ENCODE results near the gene USP25.

Gene USP25

DNA sequence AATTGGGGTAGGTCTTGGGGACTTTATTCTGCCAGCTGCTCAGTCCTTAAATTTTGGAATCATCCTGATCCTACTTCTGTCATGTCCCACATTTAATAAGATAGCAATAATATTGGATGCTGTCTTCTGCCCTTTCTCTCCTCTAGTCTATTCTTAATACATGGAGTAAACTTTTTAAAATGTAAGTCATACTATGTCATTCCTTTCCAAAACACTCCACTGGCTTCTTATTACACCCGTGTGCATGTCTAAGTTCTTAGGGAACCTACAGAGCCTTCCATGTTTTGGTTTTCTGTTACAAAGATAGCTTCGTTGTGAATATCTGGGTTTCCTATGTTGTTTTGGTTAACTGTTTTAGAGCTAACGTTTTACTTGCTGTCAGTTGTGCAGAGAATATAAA is 35.1 kb downstream of the USP25 start:
- DNase-seq = no peak

DNA sequence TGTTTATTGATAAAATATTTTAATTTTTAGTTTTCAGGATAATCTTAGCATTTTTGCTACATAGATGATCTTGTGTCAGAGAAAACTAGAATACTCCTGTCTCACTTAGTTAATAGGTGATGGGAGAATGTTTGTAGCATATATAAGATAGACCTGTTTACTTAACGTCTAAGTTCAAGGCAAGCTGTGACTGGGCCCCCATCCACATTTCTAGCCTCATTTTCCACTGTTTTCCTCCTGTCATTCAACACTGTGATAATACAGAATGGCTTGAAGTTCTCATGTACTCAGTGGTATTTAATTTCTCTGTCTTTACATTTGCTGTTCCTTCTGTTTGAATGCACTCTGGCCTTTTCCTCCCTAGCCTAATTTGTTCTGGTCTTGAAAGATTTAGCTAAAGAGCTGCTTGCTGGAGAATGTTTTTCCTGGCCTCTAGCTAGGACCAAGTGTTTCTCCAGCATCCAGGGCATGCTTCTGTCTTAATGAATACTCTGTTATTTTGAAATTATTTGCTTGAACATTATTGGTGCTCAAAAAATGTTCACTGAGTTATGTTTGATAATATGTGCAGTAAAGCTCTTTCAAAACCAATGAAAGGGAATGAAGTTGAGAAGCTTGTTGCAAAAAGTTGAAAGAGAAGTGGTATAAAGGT is 37.3 kb downstream of the USP25 start:
- DNase-seq = no peak

DNA sequence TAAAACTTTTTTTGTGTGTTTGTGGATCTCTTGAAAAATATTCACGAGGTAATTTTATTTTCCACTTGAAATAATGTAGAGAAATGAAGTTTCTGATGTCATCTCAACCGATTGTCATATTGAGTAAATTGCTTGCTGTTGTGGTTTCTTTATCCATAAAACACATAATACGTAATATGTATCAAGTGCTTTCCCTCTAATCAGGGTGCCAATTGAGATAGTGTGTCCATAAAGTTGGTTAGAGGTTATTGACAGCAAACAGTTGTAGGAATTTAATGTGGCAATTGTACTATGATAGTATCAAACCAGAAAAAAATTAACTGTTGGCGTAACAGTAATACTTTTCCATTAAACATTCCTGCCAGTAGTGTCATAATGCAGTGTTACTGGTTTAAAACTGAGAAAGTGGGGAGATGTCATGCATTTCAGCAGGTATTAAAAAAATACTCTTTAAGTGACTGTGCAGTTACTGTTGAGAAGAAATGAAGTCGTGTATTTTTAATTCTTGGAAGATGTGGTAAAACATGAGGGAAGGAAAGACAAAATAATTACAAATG is 38.3 kb downstream of the USP25 start:
- peak; percentile 15 for DNase-seq

DNA sequence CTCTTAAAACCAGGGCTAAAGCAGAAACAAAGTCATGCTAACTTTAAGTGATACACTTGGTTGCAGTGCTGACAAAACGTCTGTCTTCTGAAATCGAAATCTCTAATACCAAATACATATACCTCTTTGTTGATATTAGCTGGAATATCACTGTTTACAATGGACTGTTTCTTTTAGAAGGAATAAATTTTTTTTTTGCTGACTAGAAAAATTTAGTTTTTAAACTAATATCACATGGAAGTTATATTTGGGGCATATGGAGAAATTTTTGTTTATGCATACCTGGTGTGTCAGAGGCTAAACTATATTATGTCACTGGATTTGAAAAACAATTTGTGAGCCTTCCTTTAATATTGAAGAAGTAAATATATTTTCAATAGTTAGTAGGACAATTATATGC is 39.1 kb downstream of the USP25 start:
- DNase-seq = no peak

DNA sequence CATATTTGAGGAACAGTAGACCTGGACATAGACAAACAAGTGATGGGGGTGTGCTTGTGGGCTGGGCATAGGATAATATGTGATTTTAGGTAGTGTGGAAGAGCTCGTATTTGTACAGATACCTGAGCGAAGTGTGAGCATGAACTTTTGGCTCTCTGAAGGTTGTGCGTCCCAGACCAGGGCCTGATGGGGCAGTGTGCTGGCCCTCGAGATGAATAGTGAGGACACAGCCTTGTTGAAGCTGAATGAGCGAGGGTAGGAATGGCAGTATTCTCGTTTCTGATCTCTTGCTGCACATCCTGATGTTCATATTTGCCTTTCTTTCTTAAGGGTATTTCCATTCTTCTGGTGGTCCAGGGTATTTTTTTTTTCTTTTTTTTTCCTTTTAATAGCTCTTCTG is 41.5 kb downstream of the USP25 start:
- DNase-seq = no peak

DNA sequence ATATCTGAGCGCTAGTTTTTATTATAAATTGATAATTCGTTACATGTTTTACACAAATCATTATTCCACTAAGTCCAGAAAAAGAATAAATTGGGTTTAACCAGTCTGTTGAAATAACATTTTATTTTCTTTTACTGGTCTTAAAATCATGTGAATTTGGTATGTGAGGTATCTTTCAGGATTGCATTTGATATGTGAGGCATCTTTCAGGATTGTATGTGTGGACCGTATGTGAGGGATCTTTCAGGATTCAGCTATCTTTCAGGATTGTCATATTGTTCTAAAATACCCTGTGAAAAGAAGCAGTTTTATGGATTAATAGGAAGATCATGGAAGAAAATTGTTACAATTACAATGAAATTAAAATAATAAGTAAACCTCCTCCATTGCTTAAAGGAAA is 42.9 kb downstream of the USP25 start:
- no peak for DNase-seq

DNA sequence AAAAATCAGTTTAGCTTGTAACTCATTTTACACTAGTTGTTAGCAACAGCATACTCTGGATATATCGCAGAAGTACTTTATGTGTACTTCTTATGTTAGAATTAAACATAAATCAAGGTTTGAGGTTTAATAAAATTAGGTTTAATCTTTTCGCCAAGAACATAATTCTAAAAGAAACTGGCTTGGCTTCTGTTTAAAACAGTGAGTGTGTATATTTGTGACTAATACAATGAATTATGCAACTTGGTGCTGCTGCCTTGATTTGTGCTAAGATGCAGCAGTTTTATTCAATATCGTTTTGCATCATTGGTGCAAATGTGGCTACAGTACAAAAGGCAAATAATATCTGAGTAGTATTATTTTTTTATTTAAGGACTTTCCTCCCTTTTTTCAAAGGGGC is 44.8 kb downstream of the USP25 start:
- peak; percentile 45 for DNase-seq

DNA sequence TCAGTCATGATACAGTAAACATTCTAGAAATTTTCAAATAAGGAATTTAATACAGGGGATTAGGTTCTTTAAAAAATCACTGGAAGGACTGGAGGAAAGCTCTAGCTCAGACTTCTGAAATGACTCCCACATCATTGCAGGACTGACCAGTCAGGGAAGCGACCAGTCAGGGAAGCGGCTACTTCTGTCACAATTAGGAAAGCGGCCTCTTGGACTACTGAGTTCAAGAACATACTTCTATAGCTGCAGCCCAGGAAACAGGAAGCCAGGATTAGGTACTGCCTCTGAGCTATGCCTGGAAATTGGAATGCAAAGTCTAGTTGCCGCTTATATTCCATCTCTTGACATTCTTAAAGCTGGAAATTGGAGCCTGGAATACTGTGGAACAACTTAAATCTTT is 45.5 kb downstream of the USP25 start:
- peak; percentile 24 for DNase-seq

DNA sequence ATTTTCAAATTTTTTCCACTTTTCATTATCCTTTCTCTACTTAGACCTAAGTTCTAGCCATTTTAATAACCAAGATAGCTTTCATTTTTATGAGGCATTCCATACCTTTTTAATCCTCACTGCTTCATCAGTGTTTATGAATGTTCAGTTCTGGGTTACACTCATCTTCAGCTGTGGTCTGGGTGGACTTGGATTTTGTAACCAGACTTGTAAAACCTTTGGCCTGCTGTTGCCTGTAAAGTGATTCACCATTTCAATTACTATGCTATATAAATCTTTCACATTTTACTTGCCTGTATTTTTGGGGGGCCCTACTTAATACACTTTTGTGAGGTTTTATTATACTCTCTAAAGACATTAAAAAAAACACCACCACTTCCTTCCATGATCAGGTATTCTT is 46.2 kb downstream of the USP25 start:
- peak; percentile 88 for DNase-seq

DNA sequence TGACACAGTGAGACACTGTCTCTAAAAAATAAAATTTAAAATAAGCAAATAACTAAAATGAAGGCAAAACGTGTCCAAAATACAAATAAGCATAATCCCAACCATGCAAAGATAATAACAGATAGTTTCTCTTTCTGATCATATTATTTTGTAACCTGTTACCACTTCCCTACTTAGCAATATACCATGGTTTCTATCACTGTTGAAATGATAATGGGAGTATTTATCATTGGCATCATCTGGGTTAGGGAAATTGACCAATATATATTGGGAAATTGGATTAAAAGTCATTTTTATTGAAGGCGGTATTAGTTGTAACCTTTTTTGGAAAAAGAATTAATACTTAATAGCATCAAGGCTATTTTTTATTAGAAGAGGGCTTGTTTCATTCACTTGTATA is 47.0 kb downstream of the USP25 start:
- DNase-seq = no peak

DNA sequence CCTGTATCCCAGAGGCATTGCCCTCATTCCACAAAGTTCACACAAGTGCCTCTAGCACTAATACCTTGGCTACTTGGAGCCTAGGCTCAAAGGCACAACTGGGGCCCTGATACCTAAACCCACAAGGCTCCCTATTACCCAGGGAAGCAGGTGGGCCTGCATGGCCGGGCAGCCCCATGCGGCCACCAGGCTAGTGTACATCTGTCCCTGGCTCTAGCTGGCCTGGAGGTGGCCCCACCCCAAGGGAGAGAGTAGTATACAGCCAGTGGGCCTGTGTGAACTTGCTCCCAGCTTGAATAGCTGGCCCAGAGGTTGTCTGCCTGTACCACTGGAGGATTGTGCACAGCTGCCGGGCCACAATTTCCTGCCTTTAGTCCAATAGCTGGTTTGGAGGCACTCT is 52.2 kb downstream of the USP25 start:
- no peak for DNase-seq

DNA sequence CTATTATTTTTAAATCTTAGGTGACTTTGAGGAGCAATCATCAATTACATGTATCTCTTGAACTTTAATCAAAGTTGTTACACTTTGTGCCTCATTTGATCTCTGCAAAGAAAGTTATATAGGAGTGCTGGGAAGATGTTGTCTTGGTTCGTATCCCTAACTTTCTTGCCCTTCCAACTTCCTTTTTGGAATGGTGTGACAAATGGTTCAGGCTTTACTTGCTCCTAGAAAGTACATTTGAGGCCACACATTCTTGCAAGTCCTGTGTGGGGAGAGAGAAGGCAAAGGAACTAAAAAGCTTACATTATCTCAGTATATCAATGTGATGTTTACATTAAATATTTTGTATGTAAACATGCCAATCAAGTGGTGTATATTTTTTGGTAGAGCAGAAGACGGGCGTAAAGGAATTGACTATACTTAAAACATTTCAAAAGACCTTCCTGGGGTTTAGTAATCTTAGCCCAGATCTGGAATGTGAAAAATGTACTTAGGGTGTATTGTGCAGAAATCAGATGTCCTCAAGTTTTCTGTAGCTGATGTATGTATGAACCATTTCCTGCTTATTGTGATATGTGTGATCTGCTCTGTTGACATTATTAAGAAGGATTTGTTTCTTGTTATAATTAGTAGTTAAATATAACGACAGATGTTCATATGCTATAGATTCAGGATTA is 59.2 kb downstream of the USP25 start:
- peak; percentile 77 for DNase-seq

DNA sequence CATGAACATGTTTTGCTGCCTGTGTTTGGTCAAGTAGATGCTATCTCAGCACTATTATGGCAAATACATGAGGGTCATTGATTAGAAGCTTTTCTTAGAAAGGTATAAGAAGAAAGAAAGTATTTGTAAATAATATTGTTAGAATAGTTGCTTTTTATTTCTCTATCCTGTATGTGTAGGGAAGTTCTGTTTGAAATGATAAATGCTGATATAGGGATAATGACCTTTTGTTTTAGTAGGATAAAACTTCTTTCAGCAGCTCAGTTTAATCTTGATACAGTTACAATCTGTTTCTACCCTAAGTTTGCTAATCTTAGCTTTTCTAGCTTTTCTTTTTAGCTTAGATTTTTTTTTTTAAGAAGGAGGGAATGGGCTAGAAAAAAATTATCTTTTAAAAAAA is 63.3 kb downstream of the USP25 start:
- no peak for DNase-seq

DNA sequence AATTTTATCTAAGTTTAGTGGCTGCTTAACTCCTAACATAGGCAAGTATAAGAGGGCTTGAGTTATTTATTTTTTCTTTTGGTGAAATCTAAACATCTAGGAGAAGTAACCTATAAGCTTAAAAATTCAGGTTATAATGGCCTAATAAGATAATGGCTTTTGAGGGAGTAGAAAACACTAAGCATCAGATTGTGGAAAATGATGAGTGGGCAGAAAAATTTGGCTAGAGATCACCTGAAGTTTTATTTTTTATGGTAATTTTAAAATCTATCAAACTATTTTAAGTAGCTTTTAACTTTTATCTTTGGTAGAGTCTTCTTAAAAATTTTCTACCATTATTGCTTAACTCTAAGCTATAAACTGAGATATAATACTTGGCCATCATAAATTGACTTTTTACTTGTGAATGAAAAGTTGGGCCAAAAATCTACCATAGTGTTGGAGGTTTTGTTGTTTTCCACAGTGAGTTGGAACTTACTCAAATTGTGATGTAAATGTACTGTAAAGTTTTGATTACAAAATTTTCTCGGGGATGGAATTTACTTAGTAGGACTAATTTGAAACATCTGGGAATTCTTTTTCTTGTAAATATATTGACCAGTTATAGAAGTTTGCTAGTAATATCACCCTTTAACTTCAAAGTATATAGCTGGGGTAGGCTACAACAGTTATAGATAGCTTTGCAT is 63.9 kb downstream of the USP25 start:
- DNase-seq = no peak

DNA sequence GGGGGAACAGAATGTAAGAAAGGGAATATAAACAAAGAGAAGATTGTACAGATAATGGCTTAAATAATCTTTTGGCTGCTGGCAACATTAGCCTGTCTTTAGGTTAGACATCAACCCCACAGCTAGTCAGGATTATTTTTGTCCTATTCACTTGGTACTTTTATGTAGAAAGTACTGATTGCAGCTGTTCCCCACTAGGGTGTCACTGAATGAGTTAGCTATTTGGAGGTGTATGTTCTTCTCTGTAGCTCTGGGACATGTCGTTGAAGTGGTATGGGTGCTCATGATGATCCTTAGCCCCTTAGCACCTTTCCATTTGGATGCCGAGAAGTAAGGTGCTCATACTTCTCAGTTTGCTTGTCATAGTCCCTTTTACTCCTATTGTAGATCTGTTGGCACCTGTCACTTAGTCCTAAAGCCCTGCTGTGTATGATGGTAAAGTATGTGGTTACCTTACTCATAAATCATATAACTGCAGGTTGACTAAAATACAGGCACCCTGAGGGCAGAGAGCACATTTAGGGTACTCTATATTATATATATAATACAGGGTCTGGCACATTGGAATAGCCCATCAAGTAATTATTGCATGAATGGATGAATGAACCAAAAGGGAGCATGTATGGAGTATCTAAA is 64.6 kb downstream of the USP25 start:
- no peak for DNase-seq

DNA sequence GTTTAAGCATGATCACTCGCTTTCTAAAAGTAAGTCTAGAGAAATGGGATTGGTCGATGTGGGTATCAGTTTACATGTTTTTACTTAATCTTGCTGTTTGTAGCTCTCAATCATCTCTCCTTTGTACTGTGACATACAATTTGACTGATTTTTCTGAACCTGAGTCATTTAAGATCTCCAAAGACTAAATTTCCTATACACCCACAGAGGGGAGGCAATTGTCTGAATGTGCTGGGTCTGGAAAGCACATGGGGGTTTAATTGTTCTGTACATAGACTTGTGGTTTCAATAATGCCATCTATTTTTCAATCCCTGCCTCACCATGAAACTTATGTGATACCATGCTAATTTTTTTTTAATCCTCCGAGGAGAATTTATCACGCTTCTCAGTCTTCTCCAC is 65.8 kb downstream of the USP25 start:
- no peak for DNase-seq

DNA sequence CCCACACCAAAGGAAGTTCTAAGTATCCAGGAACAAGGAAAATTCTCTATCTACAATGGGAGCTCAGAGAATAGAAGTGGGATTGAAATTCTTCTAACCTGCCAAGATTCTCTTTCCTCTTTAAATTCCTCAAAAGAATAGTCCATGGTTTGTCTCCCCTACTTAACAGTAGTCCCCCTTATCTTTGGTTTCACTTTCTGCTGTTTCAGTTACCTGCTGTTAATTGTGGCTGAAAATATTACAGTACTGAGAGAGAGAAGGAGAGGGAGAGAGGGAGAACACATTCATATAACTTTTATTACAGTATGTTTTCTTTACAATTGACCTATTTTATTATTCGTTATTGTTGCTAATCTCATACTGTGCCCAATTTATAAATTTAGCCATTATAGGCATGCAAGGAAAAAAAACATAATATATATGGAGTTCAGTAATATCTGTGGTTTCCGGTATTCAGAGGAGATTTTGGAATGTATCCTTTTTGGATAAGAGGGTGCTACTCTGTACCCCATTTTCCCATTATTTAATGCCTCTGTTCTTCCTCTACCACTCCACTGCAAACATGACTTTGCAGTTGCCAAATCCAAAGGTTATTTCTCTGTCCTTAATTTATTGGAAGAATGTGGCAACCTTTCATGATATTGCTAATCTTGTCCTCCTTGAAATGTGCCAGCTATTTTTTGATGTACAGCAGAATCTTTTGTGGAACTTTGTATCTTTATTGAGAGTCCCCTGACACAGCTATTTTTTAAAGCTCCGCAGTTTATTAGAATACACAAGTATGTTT is 68.0 kb downstream of the USP25 start:
- no peak for DNase-seq

DNA sequence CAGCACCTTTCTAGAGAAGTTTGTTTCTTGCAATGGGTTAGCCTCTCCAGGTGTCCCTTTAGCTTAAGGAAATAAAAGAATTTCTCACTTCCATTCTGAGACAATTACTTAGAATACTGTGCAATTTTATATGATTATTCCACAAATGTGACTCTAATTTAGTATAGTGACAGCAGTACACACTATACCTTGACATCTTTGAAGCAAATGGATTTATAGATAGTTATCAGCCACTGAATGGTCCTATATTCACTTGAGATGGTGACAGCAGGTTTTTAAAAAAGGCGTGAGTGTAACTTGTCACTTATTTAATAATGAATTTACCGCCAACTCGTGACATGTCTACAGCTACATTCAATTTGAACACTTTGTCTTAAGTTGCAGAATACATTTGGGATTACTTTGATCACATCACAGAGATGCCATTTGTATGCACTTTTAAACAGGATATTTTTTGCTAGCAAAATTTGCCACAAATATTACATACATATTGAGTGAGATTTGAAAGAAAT is 71.6 kb downstream of the USP25 start:
- no peak for DNase-seq

DNA sequence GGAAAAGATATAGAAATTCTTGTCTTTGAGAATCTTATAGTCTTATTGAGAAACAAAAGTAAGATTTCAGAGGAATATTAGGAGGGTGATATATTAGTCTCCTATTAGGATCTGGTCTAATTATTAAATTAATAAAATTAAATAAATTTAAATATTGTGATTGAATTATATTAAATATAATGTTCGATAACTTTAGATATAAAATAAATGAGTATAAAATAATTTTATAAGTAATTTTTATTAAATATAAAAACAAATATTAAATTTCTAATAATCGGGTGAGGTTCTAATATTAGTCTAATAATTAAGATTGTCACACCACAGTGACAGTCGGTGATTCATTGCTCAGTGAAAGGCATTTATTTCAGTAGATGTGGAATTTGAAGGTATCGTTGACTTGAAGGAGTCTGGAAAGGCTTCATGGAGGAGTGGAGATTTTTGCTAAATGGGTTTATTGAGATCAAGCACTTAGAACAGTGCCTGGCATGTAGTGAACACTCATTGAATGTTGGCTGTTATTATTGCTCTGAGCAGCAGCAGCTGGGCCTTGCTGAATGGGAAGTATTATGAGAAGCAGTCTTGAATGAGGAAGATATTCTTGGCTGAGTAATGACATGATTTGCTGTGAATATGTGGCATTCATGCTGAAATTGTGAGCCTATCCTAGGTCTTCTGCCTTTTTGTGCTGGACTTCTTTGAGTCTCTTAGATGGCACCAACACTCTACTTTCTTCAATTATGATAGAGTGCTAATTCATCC is 74.6 kb downstream of the USP25 start:
- no peak for DNase-seq

DNA sequence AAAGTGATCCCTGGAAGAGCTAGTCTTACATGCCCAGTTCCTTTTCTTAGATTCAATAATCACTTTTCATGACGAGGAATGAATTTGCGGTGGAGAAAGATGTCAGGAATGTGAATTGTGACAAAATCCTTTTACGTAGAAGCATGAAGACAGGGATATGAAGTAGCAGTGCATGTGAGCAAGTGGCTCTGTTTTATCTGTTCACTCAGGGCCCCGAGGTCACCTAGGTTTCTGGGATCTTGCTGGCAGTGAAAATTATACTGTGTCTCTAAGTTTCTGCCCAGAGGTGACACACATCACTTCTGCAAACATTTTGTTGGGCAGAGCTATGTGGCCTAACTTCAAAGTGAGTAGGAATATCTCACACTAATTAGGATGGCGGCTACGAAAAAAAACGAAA is 79.3 kb downstream of the USP25 start:
- no peak for DNase-seq

DNA sequence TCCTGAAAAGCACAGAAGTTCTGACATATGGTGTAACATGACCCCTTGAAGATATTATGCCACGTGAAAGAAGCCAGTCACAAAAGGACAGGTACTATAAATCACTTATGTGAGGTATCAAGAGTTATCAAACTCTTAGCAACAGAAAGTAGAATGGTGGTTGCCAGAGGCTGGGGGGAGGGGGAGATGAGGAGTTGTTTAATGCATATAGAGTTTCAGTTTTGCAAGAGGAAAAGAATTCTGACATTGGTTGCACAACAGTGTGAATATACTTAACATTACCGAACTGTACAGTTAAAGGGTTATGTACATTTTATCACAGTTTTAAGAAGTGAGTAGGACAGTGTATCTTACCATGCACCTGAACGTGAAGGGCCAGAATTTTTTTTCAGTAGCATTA is 80.0 kb downstream of the USP25 start:
- peak; percentile 39 for DNase-seq

DNA sequence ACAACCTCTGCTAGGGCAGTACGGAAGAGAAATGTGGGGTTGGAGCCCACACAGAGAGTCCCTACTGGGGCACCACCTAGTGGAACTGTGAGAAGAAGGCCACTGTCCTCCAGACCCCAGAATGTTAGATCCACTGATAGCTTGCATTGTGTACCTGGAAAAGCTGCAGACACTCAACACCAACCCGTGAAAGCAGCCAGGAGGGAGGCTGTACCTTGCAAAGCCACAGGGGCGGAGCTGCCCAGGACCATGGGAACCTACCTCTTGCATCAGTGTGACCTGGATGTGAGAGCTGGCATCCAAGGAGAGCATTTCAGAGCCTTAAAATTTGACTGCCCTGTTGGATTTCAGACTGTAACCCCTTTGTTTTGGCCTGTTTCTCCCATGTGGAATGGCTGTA is 85.5 kb downstream of the USP25 start:
- no peak for DNase-seq
